Measurements from ENCODE around the gene LPP.

The LPP gene

GRCh38 chr3:188473591-188474288 is 319.8 kb downstream of the LPP start:
- no peak for DNase-seq (ENCODE audit: low spot score)

- DNase-seq (ENCODE audit: low spot score), result no peak
These were observed 323.0 kb downstream of the LPP start for GRCh38 chr3:188476935-188477334.

GRCh38 chr3:188480011-188480410 is 326.1 kb downstream of the LPP start:
- no peak for DNase-seq (ENCODE audit: low spot score)

- no peak for DNase-seq (ENCODE audit: low spot score)
These were observed 329.0 kb downstream of the LPP start for GRCh38 chr3:188482929-188483328.

- DNase-seq (ENCODE audit: low spot score), result no peak
These were observed 332.2 kb downstream of the LPP start for GRCh38 chr3:188486126-188486525.

GRCh38 chr3:188486952-188487351 is 333.0 kb downstream of the LPP start:
- no peak for DNase-seq (ENCODE audit: low spot score)

- DNase-seq (ENCODE audit: low spot score), result no peak
These were observed 333.7 kb downstream of the LPP start for GRCh38 chr3:188487652-188488051.

GRCh38 chr3:188488801-188489200 is 334.8 kb downstream of the LPP start:
- no peak for DNase-seq (ENCODE audit: low spot score)

GRCh38 chr3:188489639-188490405 is 335.9 kb downstream of the LPP start:
- no peak for DNase-seq (ENCODE audit: low spot score)

GRCh38 chr3:188490416-188490815 is 336.5 kb downstream of the LPP start:
- DNase-seq (ENCODE audit: low spot score), result no peak

- no peak for DNase-seq (ENCODE audit: low spot score)
These were observed 337.3 kb downstream of the LPP start for GRCh38 chr3:188491276-188491687.

- no peak for DNase-seq (ENCODE audit: low spot score)
These were observed 342.4 kb downstream of the LPP start for GRCh38 chr3:188496390-188496789.

- DNase-seq (ENCODE audit: low spot score), result no peak
These were observed 343.1 kb downstream of the LPP start for GRCh38 chr3:188497021-188497420.

GRCh38 chr3:188503647-188504046 is 349.7 kb downstream of the LPP start:
- DNase-seq (ENCODE audit: low spot score), result no peak

- no peak for DNase-seq (ENCODE audit: low spot score)
These were observed 351.2 kb downstream of the LPP start for GRCh38 chr3:188505151-188505550.

GRCh38 chr3:188505911-188506310 is 352.0 kb downstream of the LPP start:
- no peak for DNase-seq (ENCODE audit: low spot score)

- DNase-seq (ENCODE audit: low spot score), result no peak
These were observed 352.5 kb downstream of the LPP start for GRCh38 chr3:188506446-188506845.

GRCh38 chr3:188507244-188507720 is 353.3 kb downstream of the LPP start:
- DNase-seq (ENCODE audit: low spot score), result peak; percentile 62

- no peak for DNase-seq (ENCODE audit: low spot score)
These were observed 354.5 kb downstream of the LPP start for GRCh38 chr3:188508454-188508853.

GRCh38 chr3:188509316-188509715 is 355.4 kb downstream of the LPP start:
- DNase-seq (ENCODE audit: low spot score), result no peak

GRCh38 chr3:188510366-188510765 is 356.4 kb downstream of the LPP start:
- DNase-seq (ENCODE audit: low spot score), result no peak

- no peak for DNase-seq (ENCODE audit: low spot score)
These were observed 359.8 kb downstream of the LPP start for GRCh38 chr3:188513662-188514328.

GRCh38 chr3:188516515-188516914 is 362.6 kb downstream of the LPP start:
- DNase-seq (ENCODE audit: low spot score), result no peak

Measured in Ammon's horn (tissue), 1 donor.